OCI-LY7 (cell line): ENCODE measurements around the gene RAB29. TPM values are rescaled to one million over a fixed set of nuclear protein-coding genes. Genes with fewer than 3 reads are reported as not detected.
A peak's percentile ranks its signal among the peaks of the same experiment; 100 is the strongest.

Experiments
- BruUV-seq: library from RNA; stranded (reverse); fragments of 400-500 nt; replicated peaks from 2 replicates; lab custom pipeline; 2021; lab: Mats Ljungman, UMichigan
- CTCF ChIA-PET: fragments of 300-600 bp; sonication (Branson Sonifier 250); formaldehyde crosslinking; loops from one replicate; lab custom pipeline; 2022; ENCODE audit warnings: antibody characterized with exemption; ENCODE audit not compliant: unreplicated experiment; lab: Charles Lee
- POLR2A ChIA-PET: fragments of 300-600 bp; sonication (Branson Sonifier 250); formaldehyde crosslinking; loops from one replicate; lab custom pipeline; 2022; ENCODE audit warnings: antibody characterized with exemption; lab: Charles Lee
- DNase-seq: peaks from one replicate; pipeline ENCODE4 v3.0.0-alpha.2; 2015; ENCODE audit warnings: low spot score
- H2AFZ ChIP-seq: fragments of 200-600 bp; sonication (generic), shearing (Covaris generic); 2 replicates; pipeline ENCODE4 v1.6.1; 2014; ENCODE audit warnings: mild to moderate bottlenecking, antibody characterized with exemption, low read length, moderate library complexity
- H3K27ac ChIP-seq: fragments of 200-600 bp; sonication (generic); 2 replicates; pipeline ENCODE4 v1.5.1; 2014; ENCODE audit warnings: mixed run types, low read depth, mild to moderate bottlenecking, moderate library complexity, low read length, inconsistent platforms; ENCODE audit not compliant: poor library complexity, severe bottlenecking
- H3K36me3 ChIP-seq: fragments of 200-600 bp; sonication (generic); 2 replicates; pipeline ENCODE4 v1.6.1; 2014; ENCODE audit warnings: mild to moderate bottlenecking, antibody characterized with exemption, low read length, moderate library complexity, mixed read lengths; ENCODE audit not compliant: insufficient read depth
- H3K4me1 ChIP-seq: fragments of 200-600 bp; sonication (generic); 2 replicates; pipeline ENCODE4 v1.5.1; 2014; ENCODE audit warnings: mild to moderate bottlenecking, low read length; ENCODE audit not compliant: insufficient read depth, poor library complexity, severe bottlenecking
- H3K4me2 ChIP-seq: fragments of 200-600 bp; sonication (generic); 2 replicates; pipeline ENCODE4 v1.6.1; 2014; ENCODE audit warnings: mild to moderate bottlenecking, low read length
- H3K4me3 ChIP-seq: fragments of 200-600 bp; sonication (generic); 2 replicates; pipeline ENCODE4 v1.5.1; 2014; ENCODE audit warnings: mild to moderate bottlenecking, low read depth, low read length; ENCODE audit not compliant: poor library complexity, severe bottlenecking
- H3K79me2 ChIP-seq: fragments of 200-600 bp; sonication (generic); 2 replicates; pipeline ENCODE4 v1.6.1; 2016; ENCODE audit warnings: low read depth, mild to moderate bottlenecking, low read length, moderate library complexity, mixed read lengths; ENCODE audit not compliant: insufficient read depth
- H3K9me2 ChIP-seq: fragments of 200-600 bp; sonication (generic); 2 replicates; pipeline ENCODE4 v1.6.1; 2016; ENCODE audit warnings: mild to moderate bottlenecking, low read length, mixed read lengths; ENCODE audit not compliant: insufficient read depth
- H3K9me3 ChIP-seq: fragments of 200-600 bp; sonication (generic); 2 replicates; pipeline ENCODE4 v1.6.1; 2014; ENCODE audit warnings: mild to moderate bottlenecking, mixed run types, low read length, mixed read lengths
- H4K20me1 ChIP-seq: fragments of 200-600 bp; sonication (generic); 2 replicates; pipeline ENCODE4 v1.6.1; 2014; ENCODE audit warnings: mild to moderate bottlenecking, antibody characterized with exemption, low read length, moderate library complexity, mixed read lengths; ENCODE audit not compliant: insufficient read depth
- EZH2phosphoT487 ChIP-seq: fragments of 200-600 bp; sonication (generic); IDR thresholded peaks from 2 replicates; pipeline ENCODE4 v1.6.1; 2018; ENCODE audit warnings: low read depth, borderline replicate concordance, mild to moderate bottlenecking, mixed run types, antibody characterized with exemption, low read length, moderate library complexity, mixed read lengths
- intact Hi-C: fragments of 100-400 bp; cut with micrococcal nuclease; formaldehyde crosslinking; loops from one replicate; pipeline ENCODE4 v1.10.0; 2022; ENCODE audit not compliant: unreplicated experiment
- total RNA-seq, 2 experiments: library from RNA; depleted of rRNA in 1 of 2; stranded (reverse); fragments of >200 nt in 1 of 2; shearing (Covaris generic) in 1 of 2; gene quantifications; 2 replicates each; pipeline ENCODE4 v1.2.3, GENCODE V29; 2014 to 2022
- TF ChIP-seq, protein P1 (sequence below): fragments of 200-600 bp; sonication (generic); conservative IDR thresholded peaks from 2 replicates; pipeline ENCODE4 v1.5.1; 2014; ENCODE audit warnings: mild to moderate bottlenecking, antibody characterized with exemption, low read length, moderate library complexity, mixed read lengths

The RAB29 gene
- total RNA-seq, 2 experiments from 2014 or later: 5.9 to 7.8 TPM

GRCh38 chr1:205798577-205798976 lies 23.3 kb upstream of the RAB29 start:
- peaks cover 15% of the 10 kb centered on the region for H3K4me1 ChIP-seq
- CTCF ChIA-PET: no interaction called here
- no peak overlapping the region for H3K4me3 ChIP-seq
- H3K79me2 ChIP-seq: no peaks in the 10 kb centered on the region
- no peak overlapping the region for H2AFZ ChIP-seq
- POLR2A ChIA-PET: no interaction called here
- BruUV-seq: no TSS peak
- H3K9me2 ChIP-seq: no peaks in the 10 kb centered on the region
- H3K9me3 ChIP-seq: no peaks in the 10 kb centered on the region
- H3K36me3 ChIP-seq: no peaks in the 10 kb centered on the region
- no peak overlapping the region for H3K27ac ChIP-seq
- no peak for TF ChIP-seq EZH2phosphoT487
- TF ChIP-seq, protein P1, sequence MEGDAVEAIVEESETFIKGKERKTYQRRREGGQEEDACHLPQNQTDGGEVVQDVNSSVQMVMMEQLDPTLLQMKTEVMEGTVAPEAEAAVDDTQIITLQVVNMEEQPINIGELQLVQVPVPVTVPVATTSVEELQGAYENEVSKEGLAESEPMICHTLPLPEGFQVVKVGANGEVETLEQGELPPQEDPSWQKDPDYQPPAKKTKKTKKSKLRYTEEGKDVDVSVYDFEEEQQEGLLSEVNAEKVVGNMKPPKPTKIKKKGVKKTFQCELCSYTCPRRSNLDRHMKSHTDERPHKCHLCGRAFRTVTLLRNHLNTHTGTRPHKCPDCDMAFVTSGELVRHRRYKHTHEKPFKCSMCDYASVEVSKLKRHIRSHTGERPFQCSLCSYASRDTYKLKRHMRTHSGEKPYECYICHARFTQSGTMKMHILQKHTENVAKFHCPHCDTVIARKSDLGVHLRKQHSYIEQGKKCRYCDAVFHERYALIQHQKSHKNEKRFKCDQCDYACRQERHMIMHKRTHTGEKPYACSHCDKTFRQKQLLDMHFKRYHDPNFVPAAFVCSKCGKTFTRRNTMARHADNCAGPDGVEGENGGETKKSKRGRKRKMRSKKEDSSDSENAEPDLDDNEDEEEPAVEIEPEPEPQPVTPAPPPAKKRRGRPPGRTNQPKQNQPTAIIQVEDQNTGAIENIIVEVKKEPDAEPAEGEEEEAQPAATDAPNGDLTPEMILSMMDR: no peak
- no peaks in the 10 kb centered on the region for H4K20me1 ChIP-seq
- no peak overlapping the region for H3K4me2 ChIP-seq
- DNase-seq: no peak
- intact Hi-C loops: no loop called here

DNA sequence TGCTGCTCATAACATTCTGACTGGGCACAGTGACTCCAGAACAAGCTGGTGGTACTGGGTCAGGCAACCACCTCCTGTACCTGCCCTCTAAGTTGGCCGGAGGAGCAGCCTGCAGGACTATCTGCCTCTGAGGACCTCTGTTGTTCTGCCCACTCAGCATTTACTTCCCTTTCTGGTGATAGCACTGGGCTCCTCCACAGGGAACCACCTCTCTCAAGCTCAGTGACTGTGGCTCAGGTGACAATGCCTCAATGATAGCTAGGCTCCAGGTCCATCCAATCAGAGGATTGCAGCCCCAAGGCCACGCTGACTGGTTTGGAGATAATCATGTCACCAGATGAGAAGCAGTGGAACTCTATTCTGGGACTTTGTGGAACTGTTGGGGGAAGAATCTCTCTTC lies 21.9 kb upstream of the RAB29 start:
- Histone ChIP-seq H3K9me2 (no peaks in the 10 kb centered on the region), H2AFZ (no peak overlapping the region), H3K79me2 (no peaks in the 10 kb centered on the region), H3K4me3 (no peak overlapping the region), H3K36me3 (no peaks in the 10 kb centered on the region), H3K4me1 (peaks cover 18% of the 10 kb centered on the region), H3K27ac (no peak overlapping the region), H3K4me2 (no peak overlapping the region), H3K9me3 (no peaks in the 10 kb centered on the region), H4K20me1 (no peaks in the 10 kb centered on the region)
- intact Hi-C loops: no loop called here
- no peak for DNase-seq
- ChIA-PET POLR2A (interaction anchor here (0.6 to 1.4 kb wide), 2 partner anchors 46 to 152 kb away, joined by 4 read pairs; no protein-coding TSS in a partner anchor), CTCF (no interaction called here)
- no TSS peak for BruUV-seq
- TF ChIP-seq, protein P1: no peak
- no peak for TF ChIP-seq EZH2phosphoT487

- peaks cover 18% of the 10 kb centered on the region for H3K4me1 ChIP-seq
- 0 out of 2 replicates have a peak overlapping the region, but pooled peaks have one; percentile 7 for H3K4me2 ChIP-seq
- no peak overlapping the region for H3K4me3 ChIP-seq
- ChIA-PET CTCF (interaction anchor here (1.3 kb wide), 1 partner anchor 183 kb away, joined by 5 read pairs; no protein-coding TSS in a partner anchor), POLR2A (interaction anchor here (0.6 to 1.0 kb wide), 3 partner anchors 17 to 154 kb away, joined by 3 read pairs; no protein-coding TSS in a partner anchor)
- no peaks in the 10 kb centered on the region for H4K20me1 ChIP-seq
- H3K9me3 ChIP-seq: no peaks in the 10 kb centered on the region
- no peaks in the 10 kb centered on the region for H3K9me2 ChIP-seq
- DNase-seq: no peak
- H3K27ac ChIP-seq: no peak overlapping the region
- no peaks in the 10 kb centered on the region for H3K79me2 ChIP-seq
- no TSS peak for BruUV-seq
- no peaks in the 10 kb centered on the region for H3K36me3 ChIP-seq
- intact Hi-C loops: loop anchor here (5.0 kb wide), 2 partner anchors 63 to 313 kb away; no protein-coding TSS in a partner anchor
- TF ChIP-seq, protein P1: no peak
- no peak for TF ChIP-seq EZH2phosphoT487
- no peak overlapping the region for H2AFZ ChIP-seq
Observed at GRCh38 chr1:205794011-205794730, 18.9 kb upstream of the RAB29 start.
